Mucosa of descending colon (tissue), 3 donors: Measurements from ENCODE around the gene POR. TPM values are rescaled to one million over a fixed set of nuclear protein-coding genes. Genes with fewer than 3 reads are reported as not detected.
A peak's percentile ranks its signal among the peaks of the same experiment; 100 is the strongest.
"Not testable (repeated sequence)": the region's sequence is repeated elsewhere in the genome, so short reads cannot be mapped to it uniquely, and the experiment has no call there.

Experiments
- ATAC-seq: fragments of 200-7000 bp; cut with Tn5 transposase; one replicate; pipeline ENCODE4 v1.9.1; 2020; ENCODE audit warnings: mild to moderate bottlenecking, moderate library complexity
- DNase-seq, 3 donors: peaks; one replicate each; pipeline ENCODE4 v3.0.0-alpha.2; 2020
- H3K36me3 ChIP-seq: fragments of 200-600 bp; one replicate; pipeline ENCODE4 v1.8.0; 2021; ENCODE audit warnings: low read depth, mild to moderate bottlenecking
- H3K4me1 ChIP-seq: fragments of 200-600 bp; one replicate; pipeline ENCODE4 v1.8.0; 2021; ENCODE audit warnings: low read depth, mild to moderate bottlenecking
- H3K4me3 ChIP-seq: fragments of 200-600 bp; one replicate; pipeline ENCODE4 v1.8.0; 2021; ENCODE audit warnings: mild to moderate bottlenecking
- H3K9me3 ChIP-seq: fragments of 200-600 bp; one replicate; pipeline ENCODE4 v1.8.0; 2021; ENCODE audit warnings: mild to moderate bottlenecking
- CTCF ChIP-seq: fragments of 200-600 bp; IDR thresholded peaks from one replicate; pipeline ENCODE4 v1.8.0; 2022; ENCODE audit warnings: antibody characterized with exemption, mild to moderate bottlenecking
- intact Hi-C, 2 donors: fragments of 100-400 bp; cut with DNase I in 1 of 2; cut with micrococcal nuclease in 1 of 2; formaldehyde crosslinking; loops; one replicate each; pipeline versions ENCODE4 v1.11.0 to v1.11.1; 2022; cut with DNase I, micrococcal nuclease
- microRNA-seq: library from miRNA; unstranded; fragments of <30 nt; microRNA quantifications from one replicate; pipeline ENCODE4, GENCODE V29; 2019
- total RNA-seq, 3 donors: library from RNA; stranded (reverse); fragmentation: NEBNext Ultra II Directional in 2 of 3; extraction: Animal tissue kit (Norgen Biotek cat#: 25700) in 2 of 3; gene quantifications; one replicate each; pipeline versions ENCODE4 v1.2.1 to v1.2.4, GENCODE V29; 2021 to 2023
- donor health status: DM: no; HTN: no; CAD: no; lungs with moderate emphysema.
- donor health status: DM: no; HTN: no; CAD: no.
- donor health status: DM: no; HTN: yes; CAD: no.

Gene POR
- total RNA-seq, 3 donors from 2014 or later, result 76.4 to 122 (median 118) TPM

- no peak overlapping the region for H3K4me3 ChIP-seq
- no peaks in the 10 kb centered on the region for H3K36me3 ChIP-seq
Observed at GRCh38 chr7:76020031-76020714, 105.2 kb downstream of the POR start.

GRCh38 chr7:76022026-76022780 lies 107.2 kb downstream of the POR start:
- peaks cover 3% of the 10 kb centered on the region for H3K4me1 ChIP-seq
- no peak overlapping the region for H3K4me3 ChIP-seq
- no peaks in the 10 kb centered on the region for H3K36me3 ChIP-seq
- DNase-seq, result no peak
- intact Hi-C loops, result loop anchor here in 1 of 2 donors (10.0 kb wide), 1 partner anchor 157 kb away; no protein-coding TSS in a partner anchor
- TF ChIP-seq CTCF, result no peak
- no peaks in the 10 kb centered on the region for H3K9me3 ChIP-seq
- ATAC-seq, result no peak

More at GRCh38 chr7:76020031-76020714, 105.2 kb downstream of the POR start:
- no peaks in the 10 kb centered on the region for H3K9me3 ChIP-seq
- peak; percentile 82 for TF ChIP-seq CTCF
- peaks cover 3% of the 10 kb centered on the region for H3K4me1 ChIP-seq
- DNase-seq (peak; percentile 72 to 91 (median 86)), ATAC-seq (peak; percentile 96)
- intact Hi-C loops, result loop anchor here (1.0 to 10.0 kb wide), 2 partner anchors 154 to 155 kb away; no protein-coding TSS in a partner anchor

GRCh38 chr7:76023002-76023401 lies 108.0 kb downstream of the POR start:
- Histone ChIP-seq H3K4me3 (no peak overlapping the region), H3K36me3 (no peaks in the 10 kb centered on the region), H3K4me1 (peaks cover 3% of the 10 kb centered on the region), H3K9me3 (no peaks in the 10 kb centered on the region)
- intact Hi-C loops, result loop anchor here in 1 of 2 donors (10.0 kb wide), 1 partner anchor 158 kb away; no protein-coding TSS in a partner anchor
- DNase-seq (peak in 1 of 3 donors; percentile 27), ATAC-seq (peak; percentile 42)
- no peak for TF ChIP-seq CTCF

GRCh38 chr7:76029682-76030081 lies 114.7 kb downstream of the POR start:
- H3K4me3 ChIP-seq, ATAC-seq, H3K9me3 ChIP-seq, H3K36me3 ChIP-seq, H3K4me1 ChIP-seq: not testable (repeated sequence)
- peak in 1 of 3 donors; percentile 14 for DNase-seq
- intact Hi-C loops, result loop anchor here in 1 of 2 donors (10.0 kb wide), 1 partner anchor 165 kb away; no protein-coding TSS in a partner anchor

GRCh38 chr7:76031964-76032363 lies 117.0 kb downstream of the POR start:
- H3K36me3 ChIP-seq, result no peaks in the 10 kb centered on the region

More at GRCh38 chr7:76031964-76032363, 117.0 kb downstream of the POR start:
- ATAC-seq (no peak), DNase-seq (no peak)
- Histone ChIP-seq H3K4me3 (no peak overlapping the region), H3K9me3 (no peaks in the 10 kb centered on the region), H3K4me1 (no peaks in the 10 kb centered on the region)
- intact Hi-C loops, result no loop called here
- no peak for TF ChIP-seq CTCF

Small RNAs within 50 kb of the gene (microRNA-seq; reads per million reads assigned to microRNA genes)
- gene MIR4651, result 0.70 reads per million

Other genes starting within 250 kb of the POR start
- 10 to 100 TPM in 1 of 3 donors, 1 to 10 TPM in 2; 5.7 to 14.2 (median 6.7) TPM for gene HIP1, start 176.2 kb upstream of the POR start, total RNA-seq
- 1 to 10 TPM in 1 of 3 donors, under 1 TPM in 1, not detected in 1; 0.84 to 1.1 TPM for gene CCL26, start 142.9 kb upstream of the POR start, total RNA-seq
- gene CCL24, start 101.3 kb upstream of the POR start, total RNA-seq, result 10 to 100 TPM in 1 of 3 donors, 1 to 10 TPM in 2; 3.4 to 25.6 (median 6.9) TPM
- gene RHBDD2, start 36.1 kb upstream of the POR start, total RNA-seq, result 10 to 100 TPM; 43.9 to 50.5 (median 47.3) TPM
- gene TMEM120A, start 79.4 kb downstream of the POR start, total RNA-seq, result 100 to 1,000 TPM in 1 of 3 donors, 10 to 100 TPM in 2; 75.6 to 138 (median 88.4) TPM
- 10 to 100 TPM; 31.1 to 36.0 (median 33.7) TPM for gene STYXL1, start 132.8 kb downstream of the POR start, total RNA-seq
- gene MDH2, start 133.0 kb downstream of the POR start, total RNA-seq, result 100 to 1,000 TPM; 170 to 280 (median 246) TPM